ENCODE results near the gene TMEM101. TPM values are rescaled to one million over a fixed set of nuclear protein-coding genes. Genes with fewer than 3 reads are reported as not detected.

The TMEM101 gene
- total and polyA plus RNA-seq, 2 of the 13 experiments (the other 11 are each of a cell fraction or from before 2014, with no cell fraction given): 72.0 to 100 TPM

DNA sequence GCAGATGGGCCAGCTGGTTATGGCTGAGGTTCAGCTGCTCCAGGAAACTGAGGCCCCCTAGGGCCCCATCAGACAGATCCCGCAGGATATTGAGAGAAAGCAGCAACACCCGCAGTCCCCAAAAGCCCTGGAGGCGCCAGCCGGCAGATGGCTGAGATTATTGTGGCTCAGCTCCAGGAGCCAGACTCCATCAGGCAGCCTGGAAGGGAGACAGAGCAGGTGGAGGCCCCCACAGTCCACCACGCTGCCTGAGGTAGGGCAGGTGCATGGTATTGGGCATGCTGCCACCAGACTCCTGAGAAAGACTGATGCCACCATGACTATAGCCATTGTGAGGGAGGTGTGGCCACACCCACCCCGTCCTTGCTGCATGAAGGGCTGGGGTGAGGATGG, 9.5 kb upstream of the TMEM101 start (continued):
- TF ChIP-seq RFX3 (CRISPR knock-in tag; IDR thresholded peaks at IDR 0.05) (no peak), HNRNPK (IDR thresholded peaks at IDR 0.05; ENCODE audit: low read depth, low read length, poor library complexity, severe bottlenecking) (no peak), ATF5 (CRISPR knock-in tag; IDR thresholded peaks at IDR 0.05; ENCODE audit: low read depth) (no peak), RFXAP (CRISPR knock-in tag; IDR thresholded peaks at IDR 0.05; ENCODE audit: borderline replicate concordance) (no peak), ZNF337 (CRISPR knock-in tag; IDR thresholded peaks at IDR 0.05; ENCODE audit: borderline replicate concordance, low read depth) (no peak), POLR2A (IDR thresholded peaks at IDR 0.05; ENCODE audit: insufficient read depth in 1 of 2, low read depth in 2 of 2, low read length in 2 of 2) (0 out of 4 replicates have a peak, but pooled peaks of 1 of the 2 experiments have one; percentile 35), ZNF629 (CRISPR knock-in tag; conservative IDR thresholded peaks at IDR 0.05) (no peak), AGO2 (optimal IDR thresholded peaks at IDR 0.05; ENCODE audit: low read depth, low read length) (peak; percentile 45), ZEB1 (IDR thresholded peaks at IDR 0.05; ENCODE audit: insufficient replicate concordance, low read depth) (no peak), KLF9 (CRISPR knock-in tag; IDR thresholded peaks at IDR 0.05; ENCODE audit: low read depth) (no peak), TEAD3 (CRISPR knock-in tag; optimal IDR thresholded peaks at IDR 0.05; ENCODE audit: borderline replicate concordance) (no peak), POLR2G (IDR thresholded peaks at IDR 0.05; ENCODE audit: low read depth, low read length) (0 out of 2 replicates have a peak, but pooled peaks have one; percentile 0), PRPF4 (IDR thresholded peaks at IDR 0.05; ENCODE audit: low read depth, low read length, poor library complexity, severe bottlenecking) (no peak), ISX (CRISPR knock-in tag; conservative IDR thresholded peaks at IDR 0.05) (no peak), NRL (CRISPR knock-in tag; IDR thresholded peaks at IDR 0.05; ENCODE audit: borderline replicate concordance) (no peak), RNF2 (conservative IDR thresholded peaks at IDR 0.05; ENCODE audit: low read depth) (no peak), ZNF569 (CRISPR knock-in tag; IDR thresholded peaks at IDR 0.05; ENCODE audit: borderline replicate concordance) (no peak), FOSL1 (CRISPR knock-in tag; IDR thresholded peaks at IDR 0.05; ENCODE audit: borderline replicate concordance) (no peak), ZSCAN29 (CRISPR knock-in tag; conservative IDR thresholded peaks at IDR 0.05) (no peak), SMARCE1 (IDR thresholded peaks at IDR 0.05; ENCODE audit: borderline replicate concordance) (no peak), ZNF800 (CRISPR knock-in tag; IDR thresholded peaks at IDR 0.05) (no peak), NFRKB (IDR thresholded peaks at IDR 0.05) (no peak)
- TF ChIP-seq, protein P1, sequence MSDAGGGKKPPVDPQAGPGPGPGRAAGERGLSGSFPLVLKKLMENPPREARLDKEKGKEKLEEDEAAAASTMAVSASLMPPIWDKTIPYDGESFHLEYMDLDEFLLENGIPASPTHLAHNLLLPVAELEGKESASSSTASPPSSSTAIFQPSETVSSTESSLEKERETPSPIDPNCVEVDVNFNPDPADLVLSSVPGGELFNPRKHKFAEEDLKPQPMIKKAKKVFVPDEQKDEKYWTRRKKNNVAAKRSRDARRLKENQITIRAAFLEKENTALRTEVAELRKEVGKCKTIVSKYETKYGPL (CRISPR knock-in tag; IDR thresholded peaks at IDR 0.05): no peak
- TF ChIP-seq, protein P2, sequence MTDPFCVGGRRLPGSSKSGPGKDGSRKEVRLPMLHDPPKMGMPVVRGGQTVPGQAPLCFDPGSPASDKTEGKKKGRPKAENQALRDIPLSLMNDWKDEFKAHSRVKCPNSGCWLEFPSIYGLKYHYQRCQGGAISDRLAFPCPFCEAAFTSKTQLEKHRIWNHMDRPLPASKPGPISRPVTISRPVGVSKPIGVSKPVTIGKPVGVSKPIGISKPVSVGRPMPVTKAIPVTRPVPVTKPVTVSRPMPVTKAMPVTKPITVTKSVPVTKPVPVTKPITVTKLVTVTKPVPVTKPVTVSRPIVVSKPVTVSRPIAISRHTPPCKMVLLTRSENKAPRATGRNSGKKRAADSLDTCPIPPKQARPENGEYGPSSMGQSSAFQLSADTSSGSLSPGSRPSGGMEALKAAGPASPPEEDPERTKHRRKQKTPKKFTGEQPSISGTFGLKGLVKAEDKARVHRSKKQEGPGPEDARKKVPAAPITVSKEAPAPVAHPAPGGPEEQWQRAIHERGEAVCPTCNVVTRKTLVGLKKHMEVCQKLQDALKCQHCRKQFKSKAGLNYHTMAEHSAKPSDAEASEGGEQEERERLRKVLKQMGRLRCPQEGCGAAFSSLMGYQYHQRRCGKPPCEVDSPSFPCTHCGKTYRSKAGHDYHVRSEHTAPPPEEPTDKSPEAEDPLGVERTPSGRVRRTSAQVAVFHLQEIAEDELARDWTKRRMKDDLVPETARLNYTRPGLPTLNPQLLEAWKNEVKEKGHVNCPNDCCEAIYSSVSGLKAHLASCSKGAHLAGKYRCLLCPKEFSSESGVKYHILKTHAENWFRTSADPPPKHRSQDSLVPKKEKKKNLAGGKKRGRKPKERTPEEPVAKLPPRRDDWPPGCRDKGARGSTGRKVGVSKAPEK (CRISPR knock-in tag; IDR thresholded peaks at IDR 0.05; ENCODE audit: borderline replicate concordance): no peak
- TF ChIP-seq, protein P3, sequence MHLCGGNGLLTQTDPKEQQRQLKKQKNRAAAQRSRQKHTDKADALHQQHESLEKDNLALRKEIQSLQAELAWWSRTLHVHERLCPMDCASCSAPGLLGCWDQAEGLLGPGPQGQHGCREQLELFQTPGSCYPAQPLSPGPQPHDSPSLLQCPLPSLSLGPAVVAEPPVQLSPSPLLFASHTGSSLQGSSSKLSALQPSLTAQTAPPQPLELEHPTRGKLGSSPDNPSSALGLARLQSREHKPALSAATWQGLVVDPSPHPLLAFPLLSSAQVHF (CRISPR knock-in tag; IDR thresholded peaks at IDR 0.05): no peak

Data from HepG2 (cell line).